Ectodermal cell (in vitro differentiated cells): Measurements from ENCODE around the gene TFPI.

Experiments used
- H3K27ac ChIP-seq: 2 replicates; pipeline ENCODE4 v1.7.0; 2013; ENCODE audit warnings: mild to moderate bottlenecking, low read depth, low read length; ENCODE audit not compliant: insufficient read depth, poor library complexity, severe bottlenecking
- H3K27me3 ChIP-seq: 2 replicates; pipeline ENCODE4 v1.7.0; 2013; ENCODE audit warnings: mild to moderate bottlenecking, low read length; ENCODE audit not compliant: insufficient read depth, control insufficient read depth, poor library complexity, severe bottlenecking
- H3K36me3 ChIP-seq: one replicate; pipeline ENCODE4 v1.7.0; 2013; ENCODE audit warnings: low read length; ENCODE audit not compliant: control insufficient read depth, insufficient read depth
- H3K4me1 ChIP-seq: one replicate; pipeline ENCODE4 v1.7.0; 2013; ENCODE audit warnings: low read length; ENCODE audit not compliant: control insufficient read depth, insufficient read depth
- H3K4me3 ChIP-seq: 2 replicates; pipeline ENCODE4 v1.7.0; 2013; ENCODE audit warnings: low read depth, low read length, control low read depth; ENCODE audit not compliant: insufficient read depth
- H3K9me3 ChIP-seq: 2 replicates; pipeline ENCODE4 v1.7.0; 2013; ENCODE audit warnings: mild to moderate bottlenecking, low read length, moderate library complexity; ENCODE audit not compliant: control insufficient read depth
- WGBS, 2 experiments: methylation state at CpG; one replicate each; pipeline ENCODE4 v1.1.7; 2013; ENCODE audit warnings: missing lambda C conversion rate in 2 of 2; 5-methylcytosine and 5-hydroxymethylcytosine counted together

Gene TFPI

DNA sequence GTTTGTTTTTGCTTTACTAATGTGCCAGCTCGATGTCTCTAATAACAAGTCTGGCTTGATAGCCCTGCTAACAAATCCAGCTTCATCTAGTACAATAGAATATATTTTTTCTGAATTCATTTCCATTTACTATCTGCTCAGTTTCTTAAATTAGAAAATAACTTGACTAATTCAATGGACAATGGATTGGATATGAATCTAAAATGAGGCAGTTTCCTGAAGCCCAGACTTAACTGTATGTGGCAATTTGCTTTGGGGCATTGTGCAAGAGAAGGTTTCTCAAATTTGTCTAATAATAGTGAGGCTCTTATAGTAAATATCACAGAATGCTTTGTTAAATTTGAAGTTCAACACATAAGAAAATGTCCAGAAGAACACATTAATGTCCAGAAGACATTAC lies 132.0 kb downstream of the TFPI start:
- Histone ChIP-seq H3K27ac (no peak overlapping the region), H3K4me1 (peaks cover 4% of the 10 kb centered on the region), H3K9me3 (no peaks in the 10 kb centered on the region), H3K27me3 (no peaks in the 10 kb centered on the region), H3K4me3 (no peak overlapping the region), H3K36me3 (no peaks in the 10 kb centered on the region)
- 89% methylated on average over 1 of the region's 1 CpG; no CpG with 5 or more reads in 1 of the 2 experiments for WGBS, 2 experiments

DNA sequence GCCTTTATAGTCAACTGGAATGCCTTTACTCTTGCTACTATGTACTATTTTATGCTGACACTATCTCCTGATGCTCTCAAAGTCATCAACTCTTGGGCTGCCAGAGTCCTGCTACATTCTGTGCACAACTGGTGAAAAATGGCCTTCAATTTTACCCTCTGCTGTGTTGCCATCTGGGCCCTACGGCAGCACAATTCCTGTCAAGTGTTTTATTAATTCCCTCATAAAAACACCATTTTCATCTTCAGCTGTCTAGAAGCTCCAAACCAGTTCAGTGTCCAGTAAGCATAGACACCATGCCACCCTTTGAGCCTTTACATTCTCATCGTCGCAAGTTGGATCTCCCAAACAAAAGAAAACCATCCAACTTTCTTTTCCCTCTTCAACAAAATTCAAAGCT lies 132.7 kb downstream of the TFPI start:
- WGBS, 2 experiments, result 92% methylated on average over 3 of the region's 3 CpGs
- Histone ChIP-seq H3K27me3 (no peaks in the 10 kb centered on the region), H3K4me1 (peaks cover 4% of the 10 kb centered on the region), H3K27ac (no peak overlapping the region), H3K4me3 (no peak overlapping the region), H3K9me3 (no peaks in the 10 kb centered on the region), H3K36me3 (no peaks in the 10 kb centered on the region)

DNA sequence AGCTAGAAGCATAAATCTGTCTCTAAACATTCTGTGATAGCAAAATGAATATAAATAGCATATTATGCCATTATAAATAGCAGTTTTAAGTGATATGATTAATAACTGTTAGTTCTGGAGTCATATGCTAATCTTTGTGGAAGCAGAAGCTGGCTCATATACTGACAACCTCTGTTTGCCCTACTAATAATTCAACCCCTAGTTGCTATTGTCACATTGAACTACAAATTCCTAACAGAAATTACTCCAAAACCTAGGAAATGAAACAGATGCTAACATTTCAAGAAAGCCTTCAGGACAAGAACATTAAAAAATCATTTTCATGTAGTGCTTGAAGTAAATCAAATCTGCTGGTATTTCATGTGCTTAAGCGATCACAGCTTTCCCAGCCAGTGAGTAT lies 134.4 kb downstream of the TFPI start:
- 100% methylated on average over 1 of the region's 1 CpG; no CpG with 5 or more reads in 1 of the 2 experiments for WGBS, 2 experiments
- Histone ChIP-seq H3K27me3 (no peaks in the 10 kb centered on the region), H3K36me3 (no peaks in the 10 kb centered on the region), H3K4me1 (peaks cover 4% of the 10 kb centered on the region), H3K9me3 (no peaks in the 10 kb centered on the region), H3K4me3 (no peak overlapping the region), H3K27ac (no peak overlapping the region)

DNA sequence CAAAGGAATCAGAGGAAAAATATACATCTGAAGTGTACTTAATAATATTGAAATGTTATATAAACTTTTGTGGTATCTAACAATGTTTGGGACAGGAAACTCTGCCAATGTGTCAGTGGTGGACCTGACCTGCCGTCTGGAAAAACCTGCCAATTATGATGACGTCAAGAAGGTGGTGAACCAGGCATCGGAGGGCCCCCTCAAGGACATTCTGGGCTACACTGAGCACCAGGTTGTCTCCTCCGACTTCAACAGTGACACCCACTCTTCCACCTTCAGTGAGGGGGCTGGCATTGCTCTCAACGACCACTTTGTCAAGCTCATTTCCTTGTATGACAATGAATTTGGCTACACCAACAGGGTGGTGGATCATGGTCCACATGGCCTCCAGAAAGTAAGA lies 138.8 kb downstream of the TFPI start:
- Histone ChIP-seq H3K36me3 (no peaks in the 10 kb centered on the region), H3K27ac (no peak overlapping the region), H3K4me3 (no peak overlapping the region), H3K4me1 (peaks cover 4% of the 10 kb centered on the region), H3K9me3 (no peaks in the 10 kb centered on the region), H3K27me3 (no peaks in the 10 kb centered on the region)
- WGBS, 2 experiments, result 91 to 95% methylated on average over 5 of the region's 5 CpGs
